Measurements from ENCODE around the gene PTPRT.

Gene PTPRT

DNA sequence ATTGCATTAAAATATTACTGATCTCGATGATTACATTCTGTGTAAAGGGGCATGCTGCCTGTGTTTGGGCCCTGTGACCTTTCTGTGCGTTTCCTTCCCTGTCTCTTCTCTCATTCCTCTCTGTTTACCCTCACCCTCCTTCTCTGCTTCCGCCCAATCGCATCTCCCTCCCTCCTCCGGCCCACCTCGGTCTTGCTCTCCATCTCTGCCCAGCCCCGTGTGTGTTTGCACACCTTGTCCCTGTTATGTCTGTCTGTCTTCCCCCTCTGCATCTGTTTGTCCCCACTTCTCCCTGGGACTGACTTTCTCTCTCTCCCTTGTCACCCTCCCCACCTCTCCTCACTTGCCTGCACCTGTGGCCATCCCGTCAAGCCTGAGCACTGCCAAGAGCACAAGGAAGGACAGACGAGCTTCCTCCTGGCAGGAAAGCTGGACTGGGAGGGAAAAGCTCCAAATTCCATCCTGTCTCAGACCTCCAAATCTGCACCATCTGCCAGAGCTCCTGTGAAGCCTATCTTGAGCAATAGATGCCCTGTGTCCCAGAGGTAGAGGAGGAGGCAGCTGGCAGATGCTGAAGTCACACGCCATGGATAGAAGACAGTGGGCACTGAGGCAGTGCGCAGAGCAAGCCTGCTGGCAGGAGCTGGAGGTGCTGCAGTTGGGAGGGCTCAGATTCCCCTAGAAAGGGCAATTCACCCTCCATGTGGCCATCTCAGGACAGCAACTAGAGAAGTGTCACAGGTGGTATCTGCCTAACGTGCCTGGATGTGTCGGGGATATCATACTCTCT is 172.3 kb downstream of the PTPRT start:
- no peak for DNase-seq (ENCODE audit: low read depth)
- no peak overlapping the region for H3K4me3 ChIP-seq (ENCODE audit: low read depth, low read length)
- TF ChIP-seq, protein P1, sequence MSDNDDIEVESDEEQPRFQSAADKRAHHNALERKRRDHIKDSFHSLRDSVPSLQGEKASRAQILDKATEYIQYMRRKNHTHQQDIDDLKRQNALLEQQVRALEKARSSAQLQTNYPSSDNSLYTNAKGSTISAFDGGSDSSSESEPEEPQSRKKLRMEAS (IDR thresholded peaks at IDR 0.05; ENCODE audit: low read depth, low read length), result no peak
- no peak for TF ChIP-seq MYC (IDR thresholded peaks at IDR 0.05; ENCODE audit: low read depth, low read length)
- TF ChIP-seq, protein P2, sequence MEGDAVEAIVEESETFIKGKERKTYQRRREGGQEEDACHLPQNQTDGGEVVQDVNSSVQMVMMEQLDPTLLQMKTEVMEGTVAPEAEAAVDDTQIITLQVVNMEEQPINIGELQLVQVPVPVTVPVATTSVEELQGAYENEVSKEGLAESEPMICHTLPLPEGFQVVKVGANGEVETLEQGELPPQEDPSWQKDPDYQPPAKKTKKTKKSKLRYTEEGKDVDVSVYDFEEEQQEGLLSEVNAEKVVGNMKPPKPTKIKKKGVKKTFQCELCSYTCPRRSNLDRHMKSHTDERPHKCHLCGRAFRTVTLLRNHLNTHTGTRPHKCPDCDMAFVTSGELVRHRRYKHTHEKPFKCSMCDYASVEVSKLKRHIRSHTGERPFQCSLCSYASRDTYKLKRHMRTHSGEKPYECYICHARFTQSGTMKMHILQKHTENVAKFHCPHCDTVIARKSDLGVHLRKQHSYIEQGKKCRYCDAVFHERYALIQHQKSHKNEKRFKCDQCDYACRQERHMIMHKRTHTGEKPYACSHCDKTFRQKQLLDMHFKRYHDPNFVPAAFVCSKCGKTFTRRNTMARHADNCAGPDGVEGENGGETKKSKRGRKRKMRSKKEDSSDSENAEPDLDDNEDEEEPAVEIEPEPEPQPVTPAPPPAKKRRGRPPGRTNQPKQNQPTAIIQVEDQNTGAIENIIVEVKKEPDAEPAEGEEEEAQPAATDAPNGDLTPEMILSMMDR (IDR thresholded peaks at IDR 0.05; ENCODE audit: low read depth, low read length), result no peak
- no peak for TF ChIP-seq POLR2A (IDR thresholded peaks at IDR 0.05; ENCODE audit: extremely low read depth, insufficient read length)

DNA sequence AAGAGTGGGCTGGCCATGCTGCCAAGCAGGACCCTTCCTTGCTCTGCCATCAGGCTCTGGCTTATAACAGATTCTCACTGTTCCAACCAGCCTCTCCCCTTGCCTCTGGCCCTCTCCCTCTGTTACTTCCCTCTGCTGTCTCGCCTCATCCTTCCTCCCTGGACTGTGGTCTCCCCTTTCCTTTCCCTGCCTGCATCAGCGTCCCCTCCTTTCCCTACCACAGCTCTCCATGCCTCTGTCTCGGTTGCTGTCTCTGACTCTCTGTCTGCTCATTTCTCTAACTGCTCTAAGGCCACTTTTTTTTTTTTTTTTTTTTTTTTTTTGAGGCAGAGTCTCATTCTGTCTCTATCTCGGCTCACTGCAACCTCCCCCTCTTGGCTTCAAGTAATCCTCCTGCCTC is 173.4 kb downstream of the PTPRT start:
- no peak overlapping the region for H3K4me3 ChIP-seq (ENCODE audit: low read depth, low read length)
- DNase-seq (ENCODE audit: low read depth), result no peak
- TF ChIP-seq, protein P2 (IDR thresholded peaks at IDR 0.05; ENCODE audit: low read depth, low read length), result no peak
- TF ChIP-seq MYC (IDR thresholded peaks at IDR 0.05; ENCODE audit: low read depth, low read length) (no peak), POLR2A (IDR thresholded peaks at IDR 0.05; ENCODE audit: extremely low read depth, insufficient read length) (no peak)
- TF ChIP-seq, protein P1 (IDR thresholded peaks at IDR 0.05; ENCODE audit: low read depth, low read length), result no peak

DNA sequence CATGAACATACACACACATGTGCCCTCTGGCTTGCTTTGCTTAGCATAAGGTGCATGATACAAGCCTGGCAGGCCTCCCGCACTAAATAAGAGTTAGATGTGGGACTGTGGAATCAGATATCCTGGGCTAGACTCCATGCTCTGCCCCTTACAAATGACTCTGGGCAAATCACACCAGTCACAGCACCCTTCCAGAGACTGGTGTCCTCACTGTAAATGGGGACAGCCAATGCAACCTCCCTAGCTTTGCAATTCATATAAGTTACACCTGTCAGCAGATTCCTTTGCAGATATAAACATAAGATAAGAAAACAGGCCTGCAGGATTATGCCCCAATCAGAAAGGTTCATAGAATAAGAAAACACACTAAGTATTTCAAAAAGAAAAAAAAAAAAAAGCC is 174.1 kb downstream of the PTPRT start:
- TF ChIP-seq POLR2A (IDR thresholded peaks at IDR 0.05; ENCODE audit: extremely low read depth, insufficient read length) (no peak), MYC (IDR thresholded peaks at IDR 0.05; ENCODE audit: low read depth, low read length) (no peak)
- TF ChIP-seq, protein P1 (IDR thresholded peaks at IDR 0.05; ENCODE audit: low read depth, low read length), result no peak
- TF ChIP-seq, protein P2 (IDR thresholded peaks at IDR 0.05; ENCODE audit: low read depth, low read length), result no peak
- H3K4me3 ChIP-seq (ENCODE audit: low read depth, low read length), result no peak overlapping the region
- no peak for DNase-seq (ENCODE audit: low read depth)

DNA sequence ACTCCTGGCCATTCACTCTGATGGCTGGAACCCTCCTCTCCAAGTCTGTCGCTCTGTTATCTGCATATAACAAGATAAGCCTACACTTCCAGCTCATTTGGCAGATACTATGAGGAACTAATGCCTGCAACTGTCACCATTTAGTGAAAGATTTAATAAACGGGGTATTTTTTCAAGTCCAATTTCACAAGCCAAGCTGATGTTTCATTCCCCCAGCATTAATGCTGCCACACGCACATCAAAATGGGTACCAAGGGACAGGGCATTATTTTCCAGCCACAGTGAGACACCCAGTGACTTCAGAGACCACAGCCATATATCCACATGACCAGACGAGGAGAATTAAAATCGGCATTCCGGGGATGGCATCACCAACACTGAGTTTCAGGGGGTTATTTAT is 175.5 kb downstream of the PTPRT start:
- no peak for DNase-seq (ENCODE audit: low read depth)
- TF ChIP-seq MYC (IDR thresholded peaks at IDR 0.05; ENCODE audit: low read depth, low read length), result no peak
- TF ChIP-seq, protein P1 (IDR thresholded peaks at IDR 0.05; ENCODE audit: low read depth, low read length), result no peak
- no peak for TF ChIP-seq POLR2A (IDR thresholded peaks at IDR 0.05; ENCODE audit: extremely low read depth, insufficient read length)
- TF ChIP-seq, protein P2 (IDR thresholded peaks at IDR 0.05; ENCODE audit: low read depth, low read length), result no peak

DNA sequence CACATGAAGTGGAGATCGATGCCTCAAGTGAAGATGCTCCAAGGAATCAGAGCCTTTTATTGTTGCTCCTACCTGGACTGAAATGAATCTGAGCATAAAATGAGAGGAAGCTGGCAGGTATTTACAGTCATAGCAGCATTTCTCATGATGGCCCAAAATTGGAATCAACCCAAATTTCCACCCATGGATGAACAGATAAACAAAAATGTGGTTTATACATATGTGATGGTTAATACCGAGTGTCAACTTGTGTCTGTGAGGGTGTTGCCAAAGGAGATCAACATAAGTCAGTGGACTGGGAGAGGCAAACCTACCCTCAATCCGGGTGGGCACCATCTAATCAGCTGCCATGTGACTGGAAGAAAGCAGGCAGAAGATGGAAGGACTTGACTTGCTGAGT is 178.2 kb downstream of the PTPRT start:
- no peak overlapping the region for H3K4me3 ChIP-seq (ENCODE audit: low read depth, low read length)
- no peak for DNase-seq (ENCODE audit: low read depth)
- TF ChIP-seq, protein P2 (IDR thresholded peaks at IDR 0.05; ENCODE audit: low read depth, low read length), result no peak

More for the DNA sequence above, 175.5 kb downstream of the PTPRT start:
- H3K4me3 ChIP-seq (ENCODE audit: low read depth, low read length), result no peak overlapping the region

Data from NB4 (cell line).